Esophagus squamous epithelium (tissue), 5 donors: ENCODE results near the gene DUSP16. TPM values are rescaled to one million over a fixed set of nuclear protein-coding genes. Genes with fewer than 3 reads are reported as not detected.
A peak's percentile ranks its signal among the peaks of the same experiment; 100 is the strongest.

Experiments used
- DNase-seq: peaks from one replicate; lab custom pipeline; 2025; lab: John Stamatoyannopoulos, UW
- H3K27ac ChIP-seq, 4 donors: fragments of 200-600 bp; sonication (generic); one replicate each; pipeline ENCODE4 v1.5.1; 2016 to 2019; ENCODE audit warnings: mild to moderate bottlenecking in 1 of 4
- H3K27me3 ChIP-seq, 4 donors: fragments of 200-600 bp; sonication (generic); 1 replicate in 3 of 4; 2 replicates in 1 of 4; pipeline versions ENCODE4 v1.5.1 to v1.6.0; 2017 to 2021; ENCODE audit warnings: antibody characterized with exemption in 1 of 4
- H3K36me3 ChIP-seq, 3 donors: fragments of 200-600 bp; sonication (generic); one replicate each; pipeline ENCODE4 v1.5.1; 2016 to 2019
- H3K4me1 ChIP-seq, 3 donors: fragments of 200-600 bp; sonication (generic); one replicate each; pipeline ENCODE4 v1.5.1; 2017 to 2019
- H3K4me3 ChIP-seq, 4 donors: fragments of 200-600 bp; sonication (generic); 1 replicate in 3 of 4; 2 replicates in 1 of 4; pipeline ENCODE4 v1.5.1; 2016 to 2019; ENCODE audit warnings: mild to moderate bottlenecking in 2 of 4, moderate library complexity in 1 of 4
- H3K9me3 ChIP-seq, 3 donors: fragments of 200-600 bp; sonication (generic); one replicate each; pipeline ENCODE4 v1.5.1; 2016 to 2019
- POLR2A ChIP-seq, 4 donors: fragments of 450-650 bp; IDR thresholded peaks; one replicate each; pipeline ENCODE4 v1.6.1; 2017; ENCODE audit warnings: antibody characterized with exemption in 4 of 4, mild to moderate bottlenecking in 4 of 4, moderate library complexity in 3 of 4
- WGBS, 2 donors: methylation state at CpG; one replicate each; pipeline ENCODE4 v1.1.5; 2018; 5-methylcytosine and 5-hydroxymethylcytosine counted together
- intact Hi-C: fragments of 100-400 bp; cut with DNase I; formaldehyde crosslinking; loops from one replicate; pipeline ENCODE4 v1.15.0; 2022
- total RNA-seq, 4 donors: library from RNA; depleted of rRNA; stranded (reverse); fragments of >200 nt; gene quantifications; one replicate each; pipeline ENCODE4 v1.1.0, GENCODE V29; 2016
- TF ChIP-seq, protein P1 (sequence below), 6 experiments: fragments of 450-650 bp in 4 of 6; fragments of 200-600 bp in 2 of 6; sonication (generic) in 2 of 6; IDR thresholded peaks; one replicate each; pipeline ENCODE4 v1.5.1; 2016 to 2019; ENCODE audit warnings: antibody characterized with exemption in 6 of 6, mild to moderate bottlenecking in 4 of 6, moderate library complexity in 4 of 6
- donor health status: DM: yes; HTN: yes; CAD: no.

Gene DUSP16
- total RNA-seq, 4 donors from 2014 or later, result 15.6 to 27.9 (median 16.5) TPM

DNA sequence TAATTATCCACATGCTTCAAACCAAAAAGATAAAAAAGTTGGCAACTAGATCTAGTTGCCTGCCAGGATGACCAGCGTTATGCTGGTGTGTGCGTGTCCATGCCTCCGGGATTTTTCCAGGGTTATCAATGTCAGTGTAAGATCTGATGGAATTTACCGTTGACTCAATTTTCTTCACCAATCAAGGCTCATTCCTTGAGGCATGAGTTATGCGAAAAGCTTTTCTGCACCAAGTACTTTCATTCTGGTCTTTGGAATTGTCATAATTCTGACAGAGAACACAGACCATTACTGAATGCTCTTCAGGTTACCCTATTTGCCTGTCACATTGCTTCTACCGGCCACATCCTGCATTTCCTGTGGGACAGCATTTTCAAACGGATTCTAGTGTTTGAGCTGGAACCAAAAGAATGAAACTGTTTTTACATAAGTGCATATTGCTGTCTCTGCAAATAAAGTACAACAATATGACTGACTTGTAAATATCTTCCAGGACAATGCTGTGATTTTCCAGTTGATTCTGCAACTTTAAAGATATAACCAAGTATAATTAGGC, 91.8 kb downstream of the DUSP16 start:
- no peak for DNase-seq
- no peaks in the 10 kb centered on the region for H3K9me3 ChIP-seq
- 65 to 66% methylated on average over 7 of the region's 7 CpGs for WGBS, 2 donors
- no peak overlapping the region for H3K27ac ChIP-seq
- TF ChIP-seq, protein P1, sequence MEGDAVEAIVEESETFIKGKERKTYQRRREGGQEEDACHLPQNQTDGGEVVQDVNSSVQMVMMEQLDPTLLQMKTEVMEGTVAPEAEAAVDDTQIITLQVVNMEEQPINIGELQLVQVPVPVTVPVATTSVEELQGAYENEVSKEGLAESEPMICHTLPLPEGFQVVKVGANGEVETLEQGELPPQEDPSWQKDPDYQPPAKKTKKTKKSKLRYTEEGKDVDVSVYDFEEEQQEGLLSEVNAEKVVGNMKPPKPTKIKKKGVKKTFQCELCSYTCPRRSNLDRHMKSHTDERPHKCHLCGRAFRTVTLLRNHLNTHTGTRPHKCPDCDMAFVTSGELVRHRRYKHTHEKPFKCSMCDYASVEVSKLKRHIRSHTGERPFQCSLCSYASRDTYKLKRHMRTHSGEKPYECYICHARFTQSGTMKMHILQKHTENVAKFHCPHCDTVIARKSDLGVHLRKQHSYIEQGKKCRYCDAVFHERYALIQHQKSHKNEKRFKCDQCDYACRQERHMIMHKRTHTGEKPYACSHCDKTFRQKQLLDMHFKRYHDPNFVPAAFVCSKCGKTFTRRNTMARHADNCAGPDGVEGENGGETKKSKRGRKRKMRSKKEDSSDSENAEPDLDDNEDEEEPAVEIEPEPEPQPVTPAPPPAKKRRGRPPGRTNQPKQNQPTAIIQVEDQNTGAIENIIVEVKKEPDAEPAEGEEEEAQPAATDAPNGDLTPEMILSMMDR (IDR thresholded peaks at IDR 0.05), result no peak
- TF ChIP-seq POLR2A (IDR thresholded peaks at IDR 0.05), result no peak
- intact Hi-C loops, result no loop called here
- no peaks in the 10 kb centered on the region for H3K27me3 ChIP-seq
- no peak overlapping the region for H3K4me3 ChIP-seq
- H3K36me3 ChIP-seq, result peaks cover 0 to 54% (median 0%) of the 10 kb centered on the region in 3 donors
- peaks cover 0 to 14% (median 8%) of the 10 kb centered on the region in 3 donors for H3K4me1 ChIP-seq

- Histone ChIP-seq H3K4me3 (no peak overlapping the region), H3K36me3 (peaks cover 0 to 49% (median 0%) of the 10 kb centered on the region in 3 donors), H3K4me1 (peaks cover 0 to 14% (median 8%) of the 10 kb centered on the region in 3 donors), H3K27me3 (no peaks in the 10 kb centered on the region), H3K9me3 (no peaks in the 10 kb centered on the region), H3K27ac (peak overlapping the region; percentile 5 to 57 (median 24))
- no peak for DNase-seq
- intact Hi-C loops, result no loop called here
- WGBS, 2 donors, result 47 to 59% methylated on average over 7 of the region's 7 CpGs
- TF ChIP-seq, protein P1 (IDR thresholded peaks at IDR 0.05), result no peak
- TF ChIP-seq POLR2A (IDR thresholded peaks at IDR 0.05), result no peak
Measured at GRCh38 chr12:12469386-12469785, 93.3 kb downstream of the DUSP16 start.

DNA sequence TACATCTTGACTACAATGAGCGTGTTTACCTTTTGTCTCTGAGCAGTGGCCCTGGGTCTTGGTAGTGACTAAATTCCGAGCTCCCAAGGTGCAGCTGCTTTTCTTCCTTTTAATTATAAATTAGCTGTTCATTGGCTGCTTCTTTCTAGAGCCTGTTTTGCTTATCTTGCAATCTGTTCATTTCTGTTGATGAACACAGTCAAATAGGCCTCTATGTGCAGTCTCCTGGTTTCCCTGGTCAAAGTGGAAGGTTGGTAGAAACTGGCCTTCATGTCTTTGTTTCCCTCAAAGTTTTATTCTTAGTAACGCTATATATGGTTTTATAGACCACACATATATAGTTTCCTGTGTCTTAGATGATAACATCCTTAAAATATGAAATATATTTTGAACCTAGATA, 94.1 kb downstream of the DUSP16 start:
- peak overlapping the region in 1 of 4 donors; percentile 57 for H3K27ac ChIP-seq
- intact Hi-C loops, result no loop called here
- H3K36me3 ChIP-seq, result peaks cover 0 to 48% (median 0%) of the 10 kb centered on the region in 3 donors
- H3K27me3 ChIP-seq, result no peaks in the 10 kb centered on the region
- no peaks in the 10 kb centered on the region for H3K9me3 ChIP-seq
- no peak overlapping the region for H3K4me3 ChIP-seq
- TF ChIP-seq, protein P1 (IDR thresholded peaks at IDR 0.05), result no peak
- TF ChIP-seq POLR2A (IDR thresholded peaks at IDR 0.05), result no peak
- peaks cover 0 to 14% (median 8%) of the 10 kb centered on the region in 3 donors for H3K4me1 ChIP-seq
- 80 to 86% methylated on average over 3 of the region's 3 CpGs for WGBS, 2 donors
- DNase-seq, result no peak

GRCh38 chr12:12467688-12468261, 94.9 kb downstream of the DUSP16 start:
- peak overlapping the region in 2 of 4 donors; percentile 43 to 57 for H3K27ac ChIP-seq
- H3K9me3 ChIP-seq, result no peaks in the 10 kb centered on the region
- no peaks in the 10 kb centered on the region for H3K27me3 ChIP-seq
- intact Hi-C loops, result no loop called here
- DNase-seq, result no peak
- no peak for TF ChIP-seq POLR2A (IDR thresholded peaks at IDR 0.05)
- TF ChIP-seq, protein P1 (IDR thresholded peaks at IDR 0.05), result no peak
- 73 to 78% methylated on average over 10 to 14 of the region's 14 CpGs for WGBS, 2 donors
- H3K36me3 ChIP-seq, result peaks cover 0 to 42% (median 0%) of the 10 kb centered on the region in 3 donors
- H3K4me1 ChIP-seq, result peaks cover 0 to 14% (median 8%) of the 10 kb centered on the region in 3 donors
- no peak overlapping the region for H3K4me3 ChIP-seq

- Histone ChIP-seq H3K27me3 (no peaks in the 10 kb centered on the region), H3K4me1 (peaks cover 0 to 14% (median 8%) of the 10 kb centered on the region in 3 donors), H3K9me3 (no peaks in the 10 kb centered on the region), H3K36me3 (peaks cover 0 to 37% (median 0%) of the 10 kb centered on the region in 3 donors), H3K27ac (peak overlapping the region in 3 of 4 donors; percentile 16 to 51 (median 43)), H3K4me3 (no peak overlapping the region)
- intact Hi-C loops, result no loop called here
- WGBS, 2 donors, result 73 to 88% methylated on average over 5 to 6 of the region's 6 CpGs
- no peak for DNase-seq
- TF ChIP-seq, protein P1 (IDR thresholded peaks at IDR 0.05), result no peak
- TF ChIP-seq POLR2A (IDR thresholded peaks at IDR 0.05), result no peak
Measured at GRCh38 chr12:12467264-12467663, 95.4 kb downstream of the DUSP16 start.
